CD4-positive, alpha-beta T cell treated with Interleukin-4 for 4 hours (primary cell): Measurements from ENCODE around the gene CRTC3.
A peak's percentile ranks its signal among the peaks of the same experiment; 100 is the strongest.

ENCODE experiments used
- DNase-seq: peaks from one replicate; pipeline ENCODE4 v3.0.0-alpha.2; 2020

Gene CRTC3

GRCh38 chr15:90597577-90597976 lies 67.9 kb downstream of the CRTC3 start:
- peak; percentile 45 for DNase-seq

- peak; percentile 24 for DNase-seq
Observed at GRCh38 chr15:90598031-90598577, 68.4 kb downstream of the CRTC3 start.

GRCh38 chr15:90598679-90599078 lies 69.0 kb downstream of the CRTC3 start:
- no peak for DNase-seq

GRCh38 chr15:90599116-90599515 lies 69.4 kb downstream of the CRTC3 start:
- DNase-seq = no peak

GRCh38 chr15:90599644-90600043 lies 69.9 kb downstream of the CRTC3 start:
- DNase-seq = no peak

- no peak for DNase-seq
Observed at GRCh38 chr15:90600954-90601353, 71.2 kb downstream of the CRTC3 start.

GRCh38 chr15:90603893-90604292 lies 74.2 kb downstream of the CRTC3 start:
- DNase-seq = peak; percentile 42

GRCh38 chr15:90606641-90607040 lies 76.9 kb downstream of the CRTC3 start:
- no peak for DNase-seq

GRCh38 chr15:90607361-90607760 lies 77.6 kb downstream of the CRTC3 start:
- DNase-seq = no peak

GRCh38 chr15:90609242-90610180 lies 79.8 kb downstream of the CRTC3 start:
- no peak for DNase-seq

GRCh38 chr15:90610190-90610589 lies 80.5 kb downstream of the CRTC3 start:
- DNase-seq = no peak

GRCh38 chr15:90611157-90611556 lies 81.4 kb downstream of the CRTC3 start:
- DNase-seq = no peak

GRCh38 chr15:90617171-90617570 lies 87.4 kb downstream of the CRTC3 start:
- no peak for DNase-seq

- DNase-seq = no peak
Observed at GRCh38 chr15:90617668-90618097, 88.0 kb downstream of the CRTC3 start.

- no peak for DNase-seq
Observed at GRCh38 chr15:90618330-90619125, 88.8 kb downstream of the CRTC3 start.

- no peak for DNase-seq
Observed at GRCh38 chr15:90619468-90619867, 89.7 kb downstream of the CRTC3 start.

GRCh38 chr15:90619939-90620338 lies 90.2 kb downstream of the CRTC3 start:
- DNase-seq = no peak

- DNase-seq = peak; percentile 32
Observed at GRCh38 chr15:90620379-90621067, 90.8 kb downstream of the CRTC3 start.

GRCh38 chr15:90623854-90624253 lies 94.1 kb downstream of the CRTC3 start:
- DNase-seq = no peak

- no peak for DNase-seq
Observed at GRCh38 chr15:90624278-90624981, 94.7 kb downstream of the CRTC3 start.

- no peak for DNase-seq
Observed at GRCh38 chr15:90625037-90625436, 95.3 kb downstream of the CRTC3 start.

GRCh38 chr15:90629217-90629616 lies 99.5 kb downstream of the CRTC3 start:
- DNase-seq = no peak
